Cardiac fibroblast (primary cell): ENCODE data around the gene MYOCOS.
"Not testable (repeated sequence)": the region's sequence is repeated elsewhere in the genome, so short reads cannot be mapped to it uniquely, and the experiment has no call there.

Experiments
- DNase-seq, 2 donors: peaks; one replicate each; pipeline versions ENCODE4 v3.0.0 to v3.0.0-alpha.2; 2010; ENCODE audit warnings: low read depth in 2 of 2
- H3K4me3 ChIP-seq, 2 donors: replicated peaks in 1 of 2; 1 replicate in 1 of 2; 2 replicates in 1 of 2; pipeline ENCODE4 v1.5.1; 2011; ENCODE audit warnings: low read depth in 2 of 2, low read length in 2 of 2, mild to moderate bottlenecking in 2 of 2, moderate library complexity in 1 of 2
- TF ChIP-seq, protein P1 (sequence below): IDR thresholded peaks from one replicate; pipeline ENCODE4 v1.5.1; 2011; ENCODE audit warnings: low read depth, mild to moderate bottlenecking, low read length, inconsistent platforms

MYOCOS gene

DNA sequence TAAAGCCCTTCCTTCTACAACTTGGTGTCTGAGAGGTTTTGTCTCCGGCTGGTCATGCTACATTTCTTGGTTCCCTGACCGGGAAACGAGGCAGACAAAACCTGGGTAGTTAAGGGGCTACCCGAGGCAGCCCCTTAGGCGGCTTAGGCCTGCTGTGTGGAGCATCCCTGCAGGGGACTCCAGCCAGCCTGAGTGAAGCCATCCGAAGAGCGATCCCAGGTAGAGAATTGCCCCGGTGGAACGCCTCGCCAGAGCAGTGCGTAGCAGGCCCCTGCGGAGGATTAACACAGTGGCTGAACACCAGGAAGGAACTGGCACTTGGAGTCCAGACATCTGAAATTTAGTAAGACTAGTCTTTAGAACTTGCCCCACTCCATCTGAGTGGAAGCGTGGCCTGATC is 21.2 kb upstream of the MYOCOS start:
- DNase-seq = no peak
- TF ChIP-seq, protein P1, sequence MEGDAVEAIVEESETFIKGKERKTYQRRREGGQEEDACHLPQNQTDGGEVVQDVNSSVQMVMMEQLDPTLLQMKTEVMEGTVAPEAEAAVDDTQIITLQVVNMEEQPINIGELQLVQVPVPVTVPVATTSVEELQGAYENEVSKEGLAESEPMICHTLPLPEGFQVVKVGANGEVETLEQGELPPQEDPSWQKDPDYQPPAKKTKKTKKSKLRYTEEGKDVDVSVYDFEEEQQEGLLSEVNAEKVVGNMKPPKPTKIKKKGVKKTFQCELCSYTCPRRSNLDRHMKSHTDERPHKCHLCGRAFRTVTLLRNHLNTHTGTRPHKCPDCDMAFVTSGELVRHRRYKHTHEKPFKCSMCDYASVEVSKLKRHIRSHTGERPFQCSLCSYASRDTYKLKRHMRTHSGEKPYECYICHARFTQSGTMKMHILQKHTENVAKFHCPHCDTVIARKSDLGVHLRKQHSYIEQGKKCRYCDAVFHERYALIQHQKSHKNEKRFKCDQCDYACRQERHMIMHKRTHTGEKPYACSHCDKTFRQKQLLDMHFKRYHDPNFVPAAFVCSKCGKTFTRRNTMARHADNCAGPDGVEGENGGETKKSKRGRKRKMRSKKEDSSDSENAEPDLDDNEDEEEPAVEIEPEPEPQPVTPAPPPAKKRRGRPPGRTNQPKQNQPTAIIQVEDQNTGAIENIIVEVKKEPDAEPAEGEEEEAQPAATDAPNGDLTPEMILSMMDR = no peak
- no peak overlapping the region for H3K4me3 ChIP-seq

DNA sequence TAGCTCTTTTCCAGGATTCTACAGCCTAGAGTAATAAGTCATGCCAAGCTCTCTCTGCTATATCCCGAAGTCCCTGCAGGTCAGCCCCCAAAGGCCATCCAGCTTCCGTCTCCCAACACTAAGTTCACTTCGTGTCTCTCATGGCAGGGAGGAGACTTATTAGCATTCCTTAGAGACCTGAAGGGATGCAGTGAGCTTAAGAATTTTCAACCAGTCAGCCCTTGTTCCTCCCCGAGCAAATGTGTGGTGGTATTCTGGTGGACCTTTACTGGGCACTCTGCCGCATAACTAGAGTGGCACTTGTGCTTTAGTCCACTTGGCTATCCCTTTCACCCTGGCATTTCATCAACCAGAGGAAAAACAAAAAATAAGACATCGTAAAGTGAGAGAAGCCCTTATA is 19.0 kb upstream of the MYOCOS start:
- not testable (repeated sequence) for DNase-seq, H3K4me3 ChIP-seq

DNA sequence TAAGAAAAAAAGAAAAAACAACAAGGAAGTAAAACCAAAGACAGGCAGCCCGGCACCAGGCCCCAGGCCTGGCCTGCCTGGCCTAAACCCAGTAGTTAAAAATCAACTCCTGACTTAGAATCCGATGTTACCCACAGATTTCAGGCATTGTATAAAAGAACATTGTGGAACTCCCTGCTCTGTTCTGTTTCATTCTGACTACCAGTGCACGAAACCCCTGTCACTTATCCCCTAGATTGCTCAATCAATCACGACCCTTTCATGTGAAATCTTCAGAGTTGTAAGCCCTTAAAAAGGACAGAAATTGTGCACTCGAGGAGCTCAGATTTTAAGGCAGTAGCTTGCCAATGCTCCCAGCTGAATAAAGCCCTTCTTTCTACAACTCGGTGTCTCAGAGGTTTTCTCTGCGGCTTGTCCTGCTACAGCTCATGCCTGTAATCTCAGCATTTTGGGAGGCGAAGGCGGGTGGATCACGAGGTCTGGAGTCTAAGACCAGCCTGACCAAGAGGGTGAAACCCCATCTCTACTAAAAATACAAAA is 15.6 kb upstream of the MYOCOS start:
- no peak for DNase-seq
- TF ChIP-seq, protein P1 = no peak
- H3K4me3 ChIP-seq = no peak overlapping the region

DNA sequence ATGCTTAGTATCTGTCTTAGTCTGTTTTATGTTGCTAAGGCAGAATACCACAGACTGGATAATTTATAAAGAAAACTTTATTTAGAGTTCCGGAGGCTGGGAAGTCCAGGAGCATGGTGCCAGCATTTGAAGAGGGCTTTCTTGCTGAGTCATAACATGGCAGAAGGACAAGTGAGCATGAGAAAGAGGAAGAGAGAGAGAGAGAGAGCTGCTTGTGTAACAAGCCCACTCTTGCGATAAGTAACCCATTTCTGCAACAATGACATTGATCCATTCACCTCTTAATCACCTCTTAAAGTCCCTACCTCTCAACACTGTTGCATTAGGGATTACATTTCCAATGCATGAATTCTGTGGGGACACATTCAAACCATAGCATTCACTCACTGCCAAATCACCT is 11.7 kb upstream of the MYOCOS start:
- DNase-seq = peak; percentile 53 to 76
- TF ChIP-seq, protein P1 = no peak
- no peak overlapping the region for H3K4me3 ChIP-seq

DNA sequence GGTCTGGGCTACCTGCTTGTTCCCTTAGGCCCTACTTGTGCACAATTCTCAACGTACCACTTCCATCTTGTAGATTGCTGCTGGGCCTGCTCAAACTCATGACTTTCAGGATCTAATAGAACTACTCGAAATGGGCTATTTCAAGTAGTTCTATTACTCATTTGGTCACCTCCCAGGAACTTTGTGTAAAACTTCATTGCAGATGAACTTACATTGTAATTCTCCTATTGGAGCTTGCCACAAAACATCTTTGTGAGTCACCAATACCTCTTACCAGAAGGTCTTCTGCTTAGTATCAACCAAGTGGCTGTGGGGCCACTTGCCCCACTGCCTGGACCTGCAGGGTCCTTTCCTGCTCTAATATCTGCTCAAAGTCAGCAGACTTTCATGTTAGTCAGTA is 10.7 kb upstream of the MYOCOS start:
- no peak overlapping the region for H3K4me3 ChIP-seq
- TF ChIP-seq, protein P1 = no peak
- DNase-seq = peak in 1 of 2 donors; percentile 69

DNA sequence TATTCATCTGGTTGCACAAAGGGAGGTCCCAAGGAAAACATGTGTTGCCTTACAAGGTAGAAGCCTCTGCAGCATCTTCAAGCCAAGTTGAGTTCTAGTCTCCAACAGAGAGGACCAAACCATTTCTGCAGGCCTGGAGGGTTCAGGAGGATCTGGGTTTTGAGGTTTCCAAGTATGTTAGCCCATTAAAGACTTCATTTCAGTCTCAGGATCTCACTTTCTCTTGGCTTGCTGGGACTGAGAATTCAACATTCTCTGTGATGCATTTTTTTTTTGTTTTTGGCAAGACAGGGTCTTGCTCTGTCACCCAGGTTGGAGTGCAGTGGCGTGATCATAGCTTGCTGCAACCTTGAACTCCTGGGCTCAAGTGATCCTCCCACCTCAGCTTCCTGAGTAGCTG is 8.8 kb upstream of the MYOCOS start:
- no peak overlapping the region for H3K4me3 ChIP-seq
- no peak for DNase-seq
- TF ChIP-seq, protein P1 = no peak

DNA sequence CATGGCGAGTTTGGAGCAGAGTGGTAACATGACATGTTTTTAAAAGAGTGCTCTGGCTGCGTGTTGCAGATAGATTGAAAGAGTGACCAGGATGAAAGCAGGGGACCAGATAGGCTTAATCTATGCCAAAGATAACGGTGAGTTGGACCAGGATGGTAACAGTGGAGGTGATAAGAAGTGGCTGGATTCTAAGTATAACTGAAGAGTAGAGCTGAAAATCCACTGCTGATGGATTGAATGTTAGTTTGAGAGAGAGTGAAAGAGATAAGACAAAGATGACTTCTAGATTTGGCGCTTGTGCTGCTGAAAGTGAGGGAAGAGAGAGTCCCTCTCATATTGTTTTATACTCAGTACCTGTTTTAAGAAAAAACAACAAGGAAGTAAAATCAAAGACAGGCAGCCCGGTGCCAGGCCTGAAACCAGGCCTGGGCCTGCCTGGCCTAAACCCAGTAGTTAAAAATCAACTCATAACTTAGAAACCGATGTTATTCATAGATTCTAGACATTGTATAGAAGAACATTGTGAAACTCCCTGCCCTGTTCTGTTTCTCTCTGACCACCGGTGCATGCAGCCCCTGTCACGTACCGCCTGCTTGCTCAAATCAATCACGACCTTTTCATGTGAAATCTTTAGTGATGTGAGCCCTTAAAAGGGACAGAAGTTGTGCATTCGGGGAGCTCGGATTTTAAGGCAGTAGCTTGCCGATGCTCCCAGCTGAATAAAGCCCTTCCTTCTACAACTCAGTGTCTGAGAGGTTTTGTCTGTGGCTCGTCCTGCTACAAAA is 6.7 kb upstream of the MYOCOS start:
- not testable (repeated sequence) for DNase-seq

DNA sequence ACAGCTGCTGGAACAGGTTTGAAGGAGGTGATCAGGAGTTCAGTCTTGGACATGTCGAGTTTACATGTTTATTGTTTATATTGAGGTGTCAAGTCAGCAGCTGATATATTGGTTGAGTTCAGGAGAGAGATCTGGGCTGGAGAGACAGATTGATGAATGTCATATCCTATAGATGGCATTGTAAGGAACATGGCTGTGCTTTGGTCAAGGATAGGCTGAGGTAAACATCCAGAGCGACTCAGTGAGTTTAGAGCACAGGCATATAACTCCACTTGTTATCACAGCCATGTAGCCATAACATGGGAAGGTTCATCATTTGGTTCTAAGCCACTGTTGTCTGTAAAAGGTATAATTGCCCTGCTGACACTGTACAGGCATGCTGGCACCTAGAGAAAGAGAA is 5.5 kb upstream of the MYOCOS start:
- TF ChIP-seq, protein P1 = no peak
- DNase-seq = no peak
- H3K4me3 ChIP-seq = no peak overlapping the region

More for the DNA sequence above, 6.7 kb upstream of the MYOCOS start:
- not testable (repeated sequence) for H3K4me3 ChIP-seq
